GM21360 (cell line): Measurements from ENCODE around the gene C1orf198.

Experiments used
- ATAC-seq: cut with Tn5 transposase; IDR thresholded peaks from one replicate; pipeline ENCODE4 v1.9.1; 2021; ENCODE audit warnings: mild to moderate bottlenecking, moderate library complexity; ENCODE audit not compliant: unreplicated experiment

The C1orf198 gene

DNA sequence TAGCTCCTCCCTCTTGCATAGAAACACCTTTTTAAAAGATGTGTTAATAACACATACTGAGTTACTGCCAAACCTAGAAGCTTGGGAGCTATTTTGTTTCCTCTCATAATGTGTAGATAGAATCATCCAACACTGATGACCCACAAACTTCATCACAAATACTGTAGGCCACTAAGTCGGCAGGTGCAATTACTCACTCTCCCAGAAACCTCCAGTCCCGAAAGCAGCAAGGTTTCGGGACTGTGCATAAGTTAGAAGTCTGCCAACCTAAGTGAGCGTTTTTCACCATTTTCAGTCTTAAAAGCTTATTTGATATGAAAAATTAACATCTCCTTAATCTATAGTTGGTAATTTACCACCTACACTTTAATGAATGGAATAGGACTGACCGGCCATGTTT, 32.0 kb downstream of the C1orf198 start:
- ATAC-seq: no peak

DNA sequence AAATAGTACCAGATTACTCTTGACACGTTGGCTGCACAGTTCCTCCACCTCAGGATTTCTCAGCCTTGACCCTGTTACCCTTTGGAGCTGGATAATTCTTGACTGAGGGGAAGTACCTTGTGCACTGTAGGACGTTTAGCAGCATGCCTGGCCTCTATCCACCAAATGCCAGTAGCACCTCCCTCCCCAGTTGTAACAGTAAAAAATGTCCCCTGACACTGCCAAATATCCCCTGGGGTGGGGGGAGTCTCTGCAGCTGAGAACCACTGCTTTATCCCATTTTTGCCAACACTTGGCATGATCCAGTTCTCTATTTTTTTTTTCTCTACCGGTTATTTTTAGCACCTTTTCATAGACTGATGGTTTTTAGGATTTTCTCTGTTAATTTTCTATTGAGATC, 34.0 kb downstream of the C1orf198 start:
- no peak for ATAC-seq

DNA sequence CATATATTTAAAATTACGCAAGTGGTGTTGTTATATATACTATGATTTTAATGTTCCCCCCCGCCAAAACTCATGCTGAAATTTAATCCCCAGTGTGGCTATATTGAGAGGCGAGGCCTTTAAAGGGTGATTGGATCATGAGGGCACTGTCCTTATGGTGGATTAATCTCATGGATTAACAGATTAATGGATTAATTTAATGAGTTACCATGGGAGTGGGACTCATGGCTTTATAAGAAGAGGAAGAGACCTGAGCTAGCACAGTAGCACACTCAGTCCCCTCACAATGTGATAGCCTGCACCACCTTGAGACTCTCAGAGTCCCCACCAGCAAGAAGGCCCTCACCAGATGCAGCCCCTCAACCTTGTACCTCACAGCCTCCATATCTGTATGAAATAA, 34.8 kb downstream of the C1orf198 start:
- no peak for ATAC-seq

DNA sequence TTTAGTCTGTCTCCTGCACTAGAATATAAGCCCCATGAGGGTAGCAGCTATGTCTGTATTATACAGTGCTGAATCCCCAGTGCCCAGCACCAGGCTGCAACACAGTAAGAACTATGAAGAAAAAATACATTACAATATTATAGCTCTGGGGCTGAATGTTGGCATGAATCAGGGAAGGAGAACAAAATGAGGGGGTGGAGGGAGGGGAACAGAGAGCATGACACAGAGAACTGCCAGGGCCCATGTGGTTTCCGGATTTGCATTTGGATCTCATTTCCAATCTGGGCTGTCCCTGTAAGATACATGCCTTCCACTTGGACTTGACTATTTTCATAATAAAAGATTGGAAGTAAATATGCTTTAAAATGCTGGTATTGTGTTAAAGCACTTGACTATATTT, 35.8 kb downstream of the C1orf198 start:
- ATAC-seq: no peak

DNA sequence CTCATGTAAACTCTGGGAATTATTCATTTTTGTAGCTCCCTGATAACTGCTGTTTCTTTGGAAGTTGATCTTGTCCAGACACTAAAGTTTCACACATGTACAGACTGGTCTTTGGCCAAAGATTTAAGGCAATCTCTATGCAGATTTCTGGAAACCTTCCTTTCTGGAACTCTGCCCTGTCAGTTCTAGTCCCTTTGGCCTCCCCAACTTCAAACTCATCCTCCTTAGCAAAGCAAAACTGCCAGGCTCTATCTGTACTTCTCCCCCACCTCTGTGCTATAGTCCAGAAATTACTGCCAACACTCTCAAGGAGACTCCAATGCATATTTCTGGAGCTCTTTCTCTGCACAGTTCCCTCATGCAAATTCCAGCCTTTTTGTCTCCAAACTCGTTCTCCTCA, 36.5 kb downstream of the C1orf198 start:
- ATAC-seq: no peak

DNA sequence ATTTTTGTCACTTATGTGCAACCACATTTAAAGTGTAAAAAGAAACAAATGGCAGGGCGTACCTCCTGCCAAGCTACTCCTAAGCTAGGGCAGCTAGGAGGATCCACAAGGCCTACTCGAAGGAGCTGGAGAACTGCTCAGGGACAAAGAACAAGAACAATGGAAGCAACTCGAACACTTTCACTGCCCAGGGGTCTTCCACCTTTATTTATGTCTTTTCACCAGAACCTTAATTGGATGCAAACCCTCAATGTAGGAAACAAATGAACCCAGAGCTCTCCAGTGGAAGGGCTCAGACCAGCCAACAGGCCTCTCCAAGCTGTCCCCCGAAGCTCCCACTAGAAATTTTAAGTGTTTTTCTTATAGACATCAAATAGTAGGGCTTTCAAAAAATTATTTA, 39.9 kb downstream of the C1orf198 start:
- no peak for ATAC-seq

DNA sequence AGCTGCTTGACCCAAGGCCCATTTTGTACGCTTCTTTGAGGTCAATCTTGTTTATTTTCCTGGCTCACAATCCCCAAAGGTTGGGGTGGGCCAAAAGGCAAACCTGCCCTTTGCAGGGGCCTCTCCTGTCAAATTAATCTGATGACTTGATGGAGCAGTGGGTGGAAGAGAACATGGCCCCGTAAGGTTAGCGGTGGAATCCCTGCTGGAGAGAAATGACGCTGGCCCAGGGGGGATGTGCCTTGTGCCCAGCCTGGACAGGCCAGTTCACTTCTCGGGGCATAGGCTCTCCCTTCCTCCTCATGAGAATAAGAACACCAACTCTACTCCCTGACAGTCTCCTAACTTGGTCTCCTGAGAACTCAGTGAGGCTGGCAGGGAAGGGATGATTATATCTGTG, 40.5 kb downstream of the C1orf198 start:
- ATAC-seq: no peak

DNA sequence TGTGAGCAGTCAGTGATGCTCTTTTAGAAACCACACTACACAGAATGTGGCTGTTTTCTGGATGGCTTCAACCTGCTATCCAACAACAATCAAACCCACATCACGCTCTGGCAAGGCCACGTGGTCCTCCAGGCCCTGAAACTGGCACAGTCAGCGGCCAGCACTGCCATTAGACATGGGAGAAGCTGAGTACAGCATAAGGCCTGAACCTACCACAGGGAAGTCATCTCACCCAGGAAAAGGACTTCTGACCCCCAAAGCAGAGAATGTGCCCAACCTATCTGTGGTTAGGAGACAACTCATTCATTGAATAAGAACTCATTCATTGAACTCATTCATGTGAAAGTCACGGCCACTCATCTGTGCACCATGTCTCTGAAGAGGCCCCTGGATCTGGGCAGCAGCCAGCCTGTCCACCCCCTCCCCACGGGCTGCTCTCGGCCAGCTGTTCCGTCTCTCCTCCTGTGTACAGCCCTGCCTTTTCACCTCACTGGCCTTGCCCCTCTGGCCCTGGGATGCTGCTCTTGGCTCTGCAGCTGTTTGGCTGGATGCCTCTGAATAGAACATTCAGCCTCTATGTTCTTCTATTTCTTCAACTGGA, 41.1 kb downstream of the C1orf198 start:
- ATAC-seq: no peak

DNA sequence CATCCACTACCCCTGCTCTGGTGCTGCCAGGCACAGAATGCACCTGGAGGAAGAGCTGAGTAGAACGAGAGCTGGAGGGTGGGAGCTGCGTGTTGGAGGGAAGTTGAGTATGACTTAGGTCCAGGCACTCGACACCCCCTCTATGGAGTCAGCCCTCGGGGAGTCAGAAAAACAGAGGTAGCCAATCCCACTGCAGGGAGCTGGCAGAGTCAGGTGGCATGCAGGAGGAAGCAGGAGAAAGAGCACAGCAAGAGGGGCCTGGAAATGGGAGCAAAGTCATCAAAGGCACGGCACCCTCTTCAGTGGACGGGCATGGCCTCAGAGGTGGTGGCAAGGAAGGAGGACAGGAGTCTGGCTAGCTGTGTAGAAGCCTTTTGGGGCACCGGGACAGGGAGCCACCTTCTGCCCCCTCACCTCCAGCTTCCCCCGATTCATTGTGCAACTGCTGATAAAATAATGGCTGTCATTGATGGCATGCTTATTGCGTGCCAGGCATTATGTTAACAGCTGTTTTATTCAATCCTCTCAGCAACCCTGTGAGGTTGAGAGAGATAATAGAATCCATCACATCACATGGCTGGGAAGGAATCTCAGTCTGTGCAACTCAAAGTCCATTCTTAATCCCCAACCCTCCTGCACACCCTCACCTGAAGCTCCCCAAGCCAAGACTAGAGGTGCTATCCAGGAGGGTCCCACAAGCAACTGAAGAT, 42.0 kb downstream of the C1orf198 start:
- ATAC-seq: no peak

DNA sequence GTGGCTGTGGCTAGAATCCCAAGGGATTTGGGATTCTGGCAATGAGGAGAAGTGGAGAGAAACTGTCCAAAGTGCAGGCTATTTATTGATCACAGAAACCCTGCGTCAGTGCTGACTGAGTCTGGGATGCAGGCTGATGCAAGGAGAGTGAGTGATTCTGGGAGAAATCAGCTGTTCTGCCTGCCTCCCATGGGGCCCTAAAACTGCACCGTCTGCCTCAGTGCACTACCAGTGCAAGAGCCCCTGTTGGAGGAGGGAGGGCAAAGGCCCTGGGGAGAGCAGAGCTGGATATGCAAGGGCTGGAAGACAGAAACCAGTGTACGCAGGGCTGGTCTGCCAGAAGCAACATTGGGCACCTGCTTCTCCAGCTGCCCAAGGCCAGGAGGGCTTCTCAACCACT, 42.6 kb downstream of the C1orf198 start:
- no peak for ATAC-seq

DNA sequence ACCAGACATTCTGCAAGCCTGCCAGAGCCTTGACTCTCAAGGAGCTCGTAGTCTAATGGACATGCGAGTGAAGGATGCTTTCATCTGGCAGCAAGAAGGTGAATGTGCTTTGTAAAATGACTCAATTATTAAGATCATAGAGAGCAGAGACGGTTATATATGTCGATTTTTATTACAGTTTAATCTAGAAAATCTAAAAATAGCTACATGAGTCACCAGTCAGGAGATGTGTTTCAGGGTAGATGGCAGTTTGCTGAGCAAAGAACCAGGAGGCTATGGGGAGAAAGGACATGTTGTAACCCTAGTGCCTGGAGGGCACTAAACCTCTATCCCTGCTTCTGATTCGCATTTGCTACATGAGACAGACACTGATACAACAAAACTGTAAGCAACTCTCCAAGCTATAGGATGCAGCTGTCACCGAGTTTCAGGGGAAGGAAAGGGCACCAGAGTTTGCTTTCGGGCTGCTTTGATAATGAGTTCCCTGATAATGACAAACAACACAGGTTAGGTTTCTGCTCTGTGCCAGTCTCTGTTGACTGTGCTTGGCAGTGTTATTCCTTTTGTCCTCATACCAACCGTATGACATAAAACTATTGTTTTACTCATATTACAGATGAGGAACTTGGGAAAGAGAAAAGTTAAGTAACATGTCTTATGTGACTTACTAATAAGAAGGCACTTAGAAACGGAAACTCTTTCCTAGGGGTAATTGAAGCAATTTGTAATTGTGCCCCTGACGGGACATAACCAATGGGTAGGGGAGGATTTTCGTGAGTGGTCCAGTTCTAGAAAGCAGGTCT, 43.2 kb downstream of the C1orf198 start:
- no peak for ATAC-seq

DNA sequence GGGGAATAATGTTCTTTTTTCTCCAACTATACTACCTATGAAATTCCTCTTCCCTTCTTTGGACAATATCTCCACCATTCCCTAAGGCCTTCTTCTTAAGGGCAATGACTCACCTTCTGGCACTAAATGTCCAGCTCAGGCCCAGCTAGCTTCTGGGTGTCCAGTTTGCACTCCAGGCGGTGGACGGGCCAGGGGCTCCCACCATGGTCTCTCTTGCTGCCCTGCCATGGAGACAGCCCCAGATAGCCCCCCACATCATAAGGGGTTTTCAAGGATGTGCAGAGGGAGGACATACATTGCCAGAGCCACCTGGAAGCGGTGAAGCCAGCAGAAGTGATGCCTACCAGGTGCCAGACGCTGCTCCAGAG, 43.8 kb downstream of the C1orf198 start:
- no peak for ATAC-seq

DNA sequence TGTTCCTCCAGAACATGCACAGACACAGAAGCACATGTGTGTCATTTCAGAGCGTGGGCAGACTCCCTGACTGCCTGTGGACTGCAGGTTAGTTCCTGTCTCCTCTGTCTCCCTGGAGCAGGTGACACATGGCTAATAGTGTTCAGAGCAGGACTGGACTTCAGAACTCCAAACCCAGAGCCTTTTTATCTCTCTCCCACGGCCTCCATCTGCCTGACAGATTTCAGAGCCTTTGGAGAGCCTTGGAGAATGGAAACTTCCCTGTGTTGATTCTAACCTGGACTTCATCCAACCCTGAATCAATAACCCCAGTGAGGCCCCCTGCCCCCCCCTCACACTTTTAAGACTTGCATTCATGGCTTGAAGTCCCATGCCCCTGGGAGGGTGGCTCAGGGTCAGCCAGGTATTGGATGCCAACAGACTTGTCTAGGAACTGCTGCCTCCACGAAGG, 44.4 kb downstream of the C1orf198 start:
- ATAC-seq: no peak

DNA sequence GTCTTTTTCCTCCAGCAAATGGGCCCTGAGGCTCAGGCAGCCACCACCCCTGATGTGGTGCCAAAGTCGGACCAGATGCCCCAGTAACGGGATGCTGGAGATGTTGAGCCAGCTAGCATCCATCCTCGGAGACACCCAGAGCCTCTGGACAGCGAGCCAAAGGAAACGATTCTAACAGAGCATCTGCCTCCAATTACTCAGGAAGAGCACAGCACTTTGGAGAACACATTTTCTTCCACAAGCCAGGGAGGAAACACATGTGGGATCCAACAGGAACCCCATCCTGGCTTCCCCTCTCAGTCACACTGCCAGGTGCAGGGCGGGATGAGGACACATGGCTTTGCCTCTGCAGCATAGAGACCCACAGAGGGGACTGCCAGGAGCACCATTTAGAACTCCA, 44.9 kb downstream of the C1orf198 start:
- ATAC-seq: no peak

DNA sequence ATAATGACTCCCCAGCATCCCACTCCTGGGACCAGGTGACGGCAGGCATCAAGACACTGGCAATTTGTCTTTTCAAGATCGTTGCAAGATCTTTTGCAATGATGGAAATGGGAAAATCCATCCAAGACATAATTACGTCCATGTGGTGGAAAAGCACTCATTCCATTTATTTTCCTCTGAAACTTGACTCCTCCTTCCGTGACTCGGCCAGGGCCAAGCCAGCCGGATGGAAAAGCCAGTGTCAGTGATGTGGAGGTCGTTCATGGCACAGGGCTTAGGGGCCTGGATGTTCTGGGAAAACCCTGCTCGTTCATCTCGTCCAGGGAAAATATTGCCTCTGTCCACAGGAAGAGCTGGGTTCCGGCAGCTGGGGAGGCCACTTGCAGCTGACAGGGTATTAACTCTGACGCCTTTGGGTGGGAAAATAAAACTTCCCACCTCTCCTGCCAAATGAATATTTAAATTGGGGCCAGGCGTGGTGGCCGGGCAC, 46.2 kb downstream of the C1orf198 start:
- ATAC-seq: no peak

DNA sequence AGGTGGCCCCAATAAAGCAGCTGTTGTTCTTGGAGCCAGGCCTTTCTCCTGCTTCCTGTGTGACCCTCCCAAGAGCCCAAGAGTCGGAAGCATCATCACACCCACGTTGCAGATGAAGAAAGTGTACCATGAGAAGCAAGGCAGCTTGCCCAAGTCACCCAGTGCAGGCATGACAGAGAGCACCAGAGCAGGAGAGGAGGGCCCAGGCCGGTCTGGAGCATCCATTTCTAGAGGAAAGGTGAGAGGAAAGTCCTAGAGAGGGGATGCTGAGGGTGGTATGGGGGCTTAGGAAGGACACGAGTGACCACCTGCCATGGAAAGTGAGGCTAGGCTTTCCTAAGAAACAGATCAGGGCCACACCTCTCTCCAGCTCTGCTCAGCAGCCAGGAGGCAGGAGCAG, 47.0 kb downstream of the C1orf198 start:
- no peak for ATAC-seq

DNA sequence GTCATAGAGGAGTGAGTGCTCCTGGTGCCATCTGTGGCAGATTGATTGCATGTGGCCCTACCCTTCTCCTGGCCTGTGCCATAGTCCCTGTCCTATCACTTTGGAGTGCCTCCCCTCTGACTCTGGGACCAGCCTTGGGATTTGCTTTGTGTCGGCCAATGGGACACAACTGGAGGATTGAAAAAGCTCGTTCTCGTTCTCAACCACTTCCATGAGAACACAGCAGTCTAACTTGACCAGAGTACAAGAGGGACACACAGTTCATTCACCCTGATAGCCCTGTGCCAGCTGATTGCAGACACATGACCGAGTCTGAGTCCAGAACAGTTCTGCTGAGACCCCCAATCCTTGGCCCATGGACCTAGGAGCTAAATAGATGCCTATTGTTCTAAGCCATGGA, 47.8 kb downstream of the C1orf198 start:
- ATAC-seq: no peak

DNA sequence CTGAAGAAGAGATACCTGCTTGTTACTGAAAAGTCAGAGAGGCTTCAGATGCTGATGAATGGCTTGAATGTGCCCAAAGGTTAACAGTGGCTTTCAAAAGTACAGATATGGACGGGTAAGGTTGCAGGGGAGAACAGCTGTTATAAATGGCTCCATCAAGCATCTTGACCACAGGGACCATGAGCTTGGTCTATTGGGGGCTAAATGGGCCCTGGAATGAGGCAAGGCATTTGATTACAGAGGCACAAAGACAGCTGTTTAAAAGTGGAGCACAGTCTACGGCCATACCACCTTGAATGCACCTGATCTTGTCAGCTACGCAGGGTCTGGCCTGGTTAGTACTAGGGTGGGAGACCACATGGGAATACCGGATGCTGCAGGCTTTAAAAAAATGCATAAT, 48.3 kb downstream of the C1orf198 start:
- no peak for ATAC-seq

DNA sequence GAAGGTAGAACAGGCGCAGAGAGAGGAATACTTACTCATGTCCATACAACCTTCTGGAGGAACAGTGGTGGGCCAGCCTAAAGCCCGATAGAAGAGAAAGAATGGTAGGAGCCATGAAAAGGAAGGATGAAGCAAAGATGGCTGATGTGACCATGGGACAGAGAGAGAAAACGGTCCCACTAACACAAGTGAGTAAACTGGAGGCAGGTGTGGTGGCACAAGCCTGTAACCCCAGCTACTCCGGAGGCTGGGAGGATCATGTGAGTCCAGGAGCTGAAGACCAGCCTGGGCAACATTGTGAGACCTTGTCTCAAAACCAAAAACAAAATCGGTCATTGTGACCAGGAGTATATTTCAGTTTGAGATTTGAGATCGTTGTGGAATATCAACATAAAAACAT, 49.4 kb downstream of the C1orf198 start:
- no peak for ATAC-seq

DNA sequence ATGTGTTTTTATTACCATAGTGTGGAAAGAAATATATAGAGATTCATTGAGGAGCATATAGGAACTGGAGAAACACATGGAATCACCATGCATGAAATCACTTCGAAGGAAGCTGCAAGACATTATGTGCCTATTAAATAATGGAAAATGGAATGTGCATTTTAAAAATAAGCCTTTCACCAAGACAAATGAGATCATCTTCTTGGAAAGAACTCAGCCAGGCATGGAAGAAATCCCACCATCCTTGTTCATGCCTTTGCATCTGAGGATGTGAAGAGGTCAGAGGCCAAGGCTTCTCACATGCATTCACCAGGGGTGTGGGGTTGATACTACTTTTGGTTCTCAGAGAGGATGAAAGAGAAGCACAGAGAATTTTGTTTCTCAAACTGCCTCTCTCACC, 50.0 kb downstream of the C1orf198 start:
- ATAC-seq: no peak

DNA sequence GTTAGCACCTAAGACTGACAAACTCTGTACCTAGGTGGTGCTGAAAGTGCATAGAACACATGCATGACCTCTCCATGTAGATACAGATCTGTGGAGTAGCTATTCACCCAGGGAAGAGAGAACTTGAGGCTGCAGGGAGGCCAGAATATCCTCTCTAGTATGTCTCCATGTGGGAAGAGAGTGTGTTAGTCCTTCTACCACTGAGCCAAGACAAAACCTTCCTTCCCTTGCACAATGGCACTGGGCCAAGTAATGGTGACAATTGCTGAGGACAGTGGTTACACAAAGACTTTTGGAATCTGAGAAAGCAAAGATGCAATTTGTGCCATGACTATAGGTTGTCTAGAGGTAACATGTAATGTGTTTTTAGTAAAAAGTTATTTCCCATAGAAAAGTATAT, 52.3 kb downstream of the C1orf198 start:
- ATAC-seq: no peak
